Measurements from ENCODE around the gene TMEM221. TPM values are rescaled to one million over a fixed set of nuclear protein-coding genes. Genes with fewer than 3 reads are reported as not detected.
A peak's percentile ranks its signal among the peaks of the same experiment; 100 is the strongest.

TMEM221 gene
- total and polyA plus RNA-seq, 9 of the 15 experiments (the other 6 are each of a cell fraction or from before 2014, with no cell fraction given) = 0.06 to 0.35 TPM; not detected in 7

GRCh38 chr19:17389957-17390664 is 58.4 kb downstream of the TMEM221 start (continued):
- TF ChIP-seq ARID4B (CRISPR knock-in tag; IDR thresholded peaks at IDR 0.05) (no peak), CHD4 (IDR thresholded peaks at IDR 0.05; ENCODE audit: insufficient read depth, insufficient replicate concordance, low read depth, low read length, poor library complexity, severe bottlenecking) (peak; percentile 64), BCOR (IDR thresholded peaks at IDR 0.05) (peak; percentile 98), CREBBP (IDR thresholded peaks at IDR 0.05; ENCODE audit: low read depth, low read length) (no peak), E2F1 (CRISPR knock-in tag; IDR thresholded peaks at IDR 0.05) (no peak), ASH1L (IDR thresholded peaks at IDR 0.05; ENCODE audit: borderline replicate concordance, low read depth, partially characterized antibody) (no peak), PHF20 (IDR thresholded peaks at IDR 0.05; ENCODE audit: partially characterized antibody) (peak; percentile 55), GTF2E2 (tag; IDR thresholded peaks at IDR 0.05) (no peak), RCOR1 (IDR thresholded peaks at IDR 0.05; ENCODE audit: borderline replicate concordance in 1 of 2, low read depth in 2 of 2, low read length in 2 of 2) (0 out of 4 replicates have a peak, but pooled peaks of 1 of the 2 experiments have one; percentile 34), CLOCK (CRISPR knock-in tag; IDR thresholded peaks at IDR 0.05; ENCODE audit: borderline replicate concordance) (no peak), RBM25 (IDR thresholded peaks at IDR 0.05; ENCODE audit: low read depth, low read length, severe bottlenecking) (peak; percentile 93)

All from K562 (cell line).